DMS153 (cell line): ENCODE measurements around the gene ATP5MC3.
"Not testable (repeated sequence)": the region's sequence is repeated elsewhere in the genome, so short reads cannot be mapped to it uniquely, and the experiment has no call there.

ENCODE experiments used
- DNase-seq: peaks from one replicate; lab custom pipeline; 2025; lab: John Stamatoyannopoulos, UW

The ATP5MC3 gene

DNA sequence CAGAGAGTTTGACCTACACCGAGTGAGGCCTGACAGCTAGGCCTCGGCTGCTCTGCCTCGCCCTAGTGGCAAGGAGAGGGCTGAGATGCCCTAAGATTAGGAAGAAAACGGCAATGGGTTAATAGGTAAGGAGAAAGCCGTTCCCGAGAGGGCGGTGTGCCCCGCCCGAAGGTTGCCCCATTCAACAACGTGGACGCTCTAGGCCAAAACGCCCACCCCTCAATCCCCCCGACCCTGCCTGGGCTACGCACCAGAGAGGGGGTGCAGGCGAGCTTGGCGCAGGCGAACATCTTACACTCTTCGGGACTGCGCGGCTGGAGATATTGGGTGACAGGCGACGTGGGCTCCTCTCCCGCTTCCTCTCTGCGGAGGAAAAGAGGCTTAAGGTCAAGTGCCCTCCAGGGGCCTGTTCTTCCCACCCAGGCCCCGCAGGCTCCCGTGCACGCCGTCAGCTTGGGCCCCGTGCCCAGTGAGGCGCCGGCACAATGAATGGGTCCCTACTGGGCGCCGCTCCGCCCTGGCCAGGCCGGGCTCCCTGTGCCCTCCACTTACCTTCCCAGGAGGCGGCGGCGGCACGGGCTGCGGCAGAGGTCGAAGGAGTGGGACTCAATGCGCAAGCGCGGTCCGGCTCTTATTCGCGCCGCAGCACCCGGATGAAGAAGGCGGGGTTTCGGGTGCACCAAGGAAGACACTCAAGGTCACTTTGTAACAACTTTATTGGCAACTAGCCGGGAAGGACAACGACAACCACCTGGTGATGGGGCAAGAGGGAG lies at the start of gene ATP5MC3:
Gene ATP5MC3 (minus strand): TSS at position 607 of the 773 bp plus-strand sequence. CDS start 317 bp downstream, at position 290.
- peak; percentile 96 for DNase-seq

DNA sequence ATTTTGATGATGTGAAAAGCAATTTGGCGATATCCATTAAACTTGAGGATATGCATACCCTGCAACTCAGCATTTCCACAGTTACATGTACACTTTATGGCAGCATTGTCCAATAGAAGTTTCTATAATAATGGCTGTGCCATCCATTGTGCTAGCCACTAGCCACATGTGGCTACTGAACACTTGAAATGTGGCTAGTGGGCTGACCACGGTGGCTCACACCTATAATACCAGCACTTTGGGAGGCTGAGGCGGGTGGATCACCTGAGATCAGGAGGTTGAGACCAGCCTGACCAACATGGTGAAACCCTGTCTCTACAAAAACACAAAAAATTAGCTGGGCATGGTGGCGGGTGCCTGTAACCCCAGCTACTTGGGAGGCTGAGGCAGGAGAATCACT lies 47.1 kb upstream of the ATP5MC3 start:
- DNase-seq, result not testable (repeated sequence)

DNA sequence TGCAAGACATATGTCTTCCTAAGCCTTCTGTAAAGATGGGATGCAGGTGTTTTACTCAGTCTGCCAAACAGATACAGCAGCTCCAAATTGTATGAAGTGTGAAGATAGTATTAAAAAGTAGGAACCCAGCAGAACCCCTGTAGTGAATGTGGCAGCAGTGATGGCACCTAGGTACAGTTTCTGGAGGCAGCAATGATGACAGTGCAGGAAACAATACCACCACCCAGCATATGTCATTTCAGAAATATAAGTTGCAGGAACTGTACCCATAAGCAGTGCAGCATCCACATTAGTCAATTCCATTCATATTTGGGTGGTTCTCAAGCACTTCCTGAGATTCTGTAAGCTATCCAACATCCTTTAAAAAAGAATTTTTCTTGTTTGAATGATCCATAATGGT lies 46.7 kb upstream of the ATP5MC3 start:
- no peak for DNase-seq

DNA sequence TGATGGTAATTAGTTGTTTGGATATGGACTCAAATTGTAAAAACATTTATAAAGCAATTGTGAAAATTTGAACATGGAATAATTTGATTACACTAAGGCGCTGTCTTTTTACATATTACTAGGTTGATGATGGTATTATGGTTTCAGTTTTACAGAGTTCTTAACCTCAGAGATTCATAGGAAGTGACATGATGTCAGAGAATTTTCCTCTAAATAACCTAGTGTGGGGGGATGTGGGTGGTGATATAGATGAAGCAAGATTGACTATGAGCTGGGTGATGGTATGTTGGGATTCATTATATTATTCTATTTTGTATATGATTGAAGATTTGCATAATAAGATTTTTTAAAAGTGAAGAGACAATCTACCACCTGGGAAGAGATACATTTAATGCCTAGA lies 45.9 kb upstream of the ATP5MC3 start:
- DNase-seq, result no peak

DNA sequence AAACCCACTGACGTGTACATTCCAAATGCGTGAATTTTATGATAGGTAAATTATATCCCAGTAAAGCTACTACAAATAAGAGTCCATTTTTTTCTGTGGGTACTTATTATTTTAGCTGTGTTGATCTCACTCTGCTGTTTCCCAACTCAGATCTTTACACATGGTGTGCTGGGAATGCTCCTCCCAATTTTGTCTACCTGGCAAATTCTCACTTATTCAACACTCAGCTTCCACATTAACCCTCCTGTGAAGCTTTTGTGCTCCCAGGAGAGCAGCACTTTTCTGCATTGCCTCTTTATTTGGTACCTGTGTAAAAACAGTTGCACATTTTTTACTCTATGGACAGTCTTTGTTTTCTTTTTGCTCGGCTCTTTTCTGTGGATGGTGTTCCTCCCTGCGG lies 38.6 kb upstream of the ATP5MC3 start:
- no peak for DNase-seq

DNA sequence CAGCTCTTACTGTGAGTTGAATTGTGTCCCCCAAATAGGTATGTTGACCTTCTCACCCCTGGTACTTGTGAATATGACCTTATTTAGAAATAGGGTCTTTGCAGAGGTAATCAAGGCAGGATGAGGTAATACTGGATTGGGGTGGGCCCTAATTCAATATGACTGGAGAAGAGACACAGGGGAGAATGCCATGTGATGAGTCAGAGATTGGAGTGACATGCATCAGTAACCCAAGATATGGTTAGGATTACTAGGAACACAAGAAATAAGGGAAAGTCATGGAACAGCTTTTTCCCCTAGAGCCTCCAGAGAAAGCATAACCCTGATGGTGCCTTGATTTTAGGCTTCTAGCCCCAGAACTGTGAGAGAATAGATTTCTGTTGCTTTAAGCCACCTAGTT lies 37.0 kb upstream of the ATP5MC3 start:
- DNase-seq, result no peak

GRCh38 chr2:175207741-175208438 lies 26.4 kb upstream of the ATP5MC3 start:
- DNase-seq, result peak; percentile 76

DNA sequence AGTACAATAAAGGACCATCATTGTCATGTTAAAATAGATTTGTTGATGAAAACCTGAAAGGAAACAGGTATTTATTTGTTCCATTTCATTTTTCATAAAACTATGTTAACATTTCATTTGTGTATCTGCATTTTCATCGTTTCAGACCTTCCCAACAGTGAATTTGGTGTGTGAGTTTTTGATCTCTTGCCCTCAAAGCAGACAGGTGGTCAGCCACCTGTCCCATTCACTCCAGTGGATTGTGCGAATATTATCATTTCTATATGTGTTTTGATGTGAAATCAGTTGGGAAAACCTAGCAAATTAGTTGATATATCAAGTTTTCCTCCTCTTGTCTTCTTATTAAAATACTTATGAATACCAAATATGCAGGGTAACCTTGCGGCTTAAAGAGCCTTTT lies 25.4 kb upstream of the ATP5MC3 start:
- DNase-seq, result no peak

DNA sequence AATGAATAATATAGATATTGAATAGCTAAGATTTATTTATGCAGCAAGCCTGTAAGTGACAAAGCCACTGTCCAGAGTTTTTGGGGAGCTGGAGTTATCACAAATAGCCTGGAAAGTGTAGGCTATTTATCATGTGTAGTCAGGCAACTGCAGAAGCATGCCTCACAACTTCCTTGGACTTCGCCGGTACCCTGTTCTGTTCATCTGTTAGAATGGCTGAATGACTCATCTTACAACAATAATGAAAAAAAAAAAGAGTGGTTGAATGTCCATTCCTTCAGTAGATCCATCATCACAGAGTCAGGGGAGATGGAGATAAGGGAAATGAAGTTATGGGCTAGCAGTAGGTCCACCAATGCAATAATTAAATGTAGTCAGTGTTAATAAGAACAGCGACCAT lies 24.0 kb upstream of the ATP5MC3 start:
- no peak for DNase-seq

DNA sequence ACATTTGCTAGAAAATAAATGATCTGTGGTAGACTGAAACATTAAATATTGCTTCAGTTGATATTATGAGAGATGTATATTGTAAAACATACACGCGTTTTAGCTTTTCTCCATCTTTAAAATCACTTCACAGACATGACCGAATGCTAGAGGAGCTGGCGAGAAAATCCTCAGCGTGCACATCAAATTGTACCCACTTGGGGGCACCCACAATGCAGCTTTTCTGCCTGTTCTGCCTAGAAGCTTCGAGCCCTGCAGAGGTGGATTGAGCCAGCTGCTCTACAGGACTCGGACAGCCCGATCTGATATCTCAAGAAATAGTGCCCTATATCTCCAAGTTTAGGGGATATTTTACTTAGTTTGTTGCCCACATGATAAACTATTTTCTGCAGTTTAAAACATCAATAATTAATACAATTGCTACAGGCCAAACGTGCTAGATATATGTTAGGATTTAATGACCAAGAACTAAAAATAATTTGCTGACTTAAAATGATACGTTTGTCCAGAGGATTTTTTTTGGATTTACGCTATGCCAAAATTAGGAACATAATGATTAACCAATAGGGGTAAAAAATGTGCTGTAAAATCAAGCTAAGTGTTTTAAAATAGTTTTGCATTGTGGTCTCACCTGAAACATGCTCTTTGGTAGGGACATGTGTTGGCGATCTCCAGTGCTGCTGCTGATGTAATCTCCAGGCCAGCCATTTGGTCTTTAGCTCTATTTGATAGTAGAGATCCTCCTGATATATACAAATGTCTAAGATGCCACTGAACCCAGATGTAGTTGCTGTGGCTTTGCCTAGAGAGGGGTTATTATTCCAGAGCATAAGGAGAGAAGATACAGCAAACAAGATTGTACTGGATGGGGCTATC lies 22.3 kb upstream of the ATP5MC3 start:
- peak; percentile 57 for DNase-seq

DNA sequence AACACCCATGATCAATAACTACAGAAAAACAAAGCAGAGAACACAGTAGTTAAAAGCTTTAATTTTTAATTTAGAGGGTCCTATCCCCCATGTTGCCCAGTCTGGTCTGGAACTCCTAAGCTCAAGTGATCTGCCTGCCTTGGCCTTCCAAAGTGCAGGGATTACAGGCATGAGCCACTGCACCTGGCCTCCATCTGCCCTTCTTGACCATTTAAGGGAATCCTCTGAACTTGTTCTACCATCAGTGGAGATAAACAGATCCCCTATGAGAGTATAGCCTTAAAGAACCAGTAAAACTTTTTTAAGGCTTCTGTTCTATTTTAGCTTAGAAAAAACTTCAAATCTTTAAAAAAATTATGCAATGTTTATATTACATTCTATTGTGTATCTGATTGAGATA lies 13.5 kb upstream of the ATP5MC3 start:
- no peak for DNase-seq

GRCh38 chr2:175188761-175189160 lies 7.3 kb upstream of the ATP5MC3 start:
- DNase-seq, result no peak

- no peak for DNase-seq
Observed at GRCh38 chr2:175187378-175187777, 5.9 kb upstream of the ATP5MC3 start.

DNA sequence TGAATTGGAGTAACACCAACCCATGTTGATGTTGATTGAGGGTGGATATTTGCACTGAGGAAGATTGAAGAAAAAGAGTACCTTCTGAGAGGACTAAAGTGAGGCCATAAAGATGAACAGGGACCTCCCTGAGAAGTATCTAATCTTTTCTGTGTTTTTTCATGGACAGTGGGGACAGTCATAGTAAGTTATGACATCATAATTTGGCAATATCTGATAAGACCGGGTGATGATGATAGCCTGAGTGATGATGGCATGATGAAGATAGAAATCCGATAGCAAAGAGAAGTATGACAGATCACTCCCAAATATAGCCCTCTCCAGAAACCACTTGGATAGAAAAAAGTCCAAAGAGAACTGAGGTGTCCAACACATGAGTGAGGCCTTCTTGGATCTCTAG lies 2.2 kb upstream of the ATP5MC3 start:
- DNase-seq, result no peak

GRCh38 chr2:175181877-175182308 lies 383 bp upstream of the ATP5MC3 start:
- no peak for DNase-seq

GRCh38 chr2:175180701-175181103 lies 808 bp downstream of the ATP5MC3 start:
- DNase-seq, result no peak

- DNase-seq, result no peak
Observed at GRCh38 chr2:175176624-175177023, 4.9 kb downstream of the ATP5MC3 start.

DNA sequence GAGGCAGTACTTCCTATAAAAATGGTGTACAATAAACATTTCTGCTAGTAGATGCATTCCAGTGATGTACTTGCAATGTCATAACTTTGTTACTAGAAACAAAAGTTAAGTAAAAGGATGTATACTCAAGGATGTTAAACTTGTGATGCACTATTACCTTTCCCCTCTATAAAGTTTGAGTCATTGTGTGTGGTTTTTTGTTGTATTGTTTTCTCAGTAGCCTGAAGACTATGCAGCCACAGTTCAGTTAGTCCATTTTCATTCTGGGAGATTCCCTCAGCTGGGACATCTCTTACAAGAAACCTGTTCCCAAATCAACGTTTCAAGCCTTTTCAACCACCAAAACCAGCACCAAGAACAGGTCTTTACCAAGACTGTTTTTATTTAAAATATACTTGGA lies 5.6 kb downstream of the ATP5MC3 start:
- DNase-seq, result no peak

DNA sequence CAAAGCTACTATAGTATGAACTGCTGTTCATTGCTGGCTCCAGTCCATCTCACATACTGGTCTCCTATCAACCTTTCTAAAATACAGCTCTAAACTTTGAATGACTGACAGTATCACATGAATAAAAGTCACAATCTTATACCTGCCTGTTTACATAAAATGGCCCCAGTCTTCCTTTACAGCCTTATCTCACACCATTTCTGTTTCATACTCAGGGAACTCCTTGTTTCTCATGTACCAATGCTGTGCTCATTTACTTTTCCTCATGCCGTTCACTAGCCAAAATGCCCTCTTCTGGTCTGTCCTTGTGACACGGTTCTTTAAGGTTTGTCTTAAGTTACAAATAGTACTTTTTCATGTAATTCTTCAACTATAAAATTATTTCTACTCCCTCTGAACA lies 6.2 kb downstream of the ATP5MC3 start:
- no peak for DNase-seq

- DNase-seq, result no peak
Observed at GRCh38 chr2:175170659-175171304, 10.7 kb downstream of the ATP5MC3 start.

DNA sequence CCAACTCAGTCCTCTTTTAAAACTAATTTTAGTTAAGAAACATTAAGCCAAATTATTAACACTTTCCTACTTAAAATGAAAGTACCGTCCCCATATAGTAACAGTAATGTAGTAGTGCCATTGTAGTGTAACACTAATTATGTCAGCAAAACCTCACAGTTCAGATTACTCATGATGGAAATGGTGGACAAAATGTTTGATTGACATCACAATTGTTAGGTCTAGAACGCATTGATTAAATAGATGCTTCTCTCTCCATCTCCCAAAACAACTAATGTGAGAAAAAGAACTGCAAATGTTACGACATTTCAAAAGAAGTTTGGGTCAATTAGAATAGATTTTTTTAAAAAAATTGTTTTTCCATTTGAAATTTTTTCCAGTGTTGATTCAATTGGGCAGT lies 12.3 kb downstream of the ATP5MC3 start:
- no peak for DNase-seq

DNA sequence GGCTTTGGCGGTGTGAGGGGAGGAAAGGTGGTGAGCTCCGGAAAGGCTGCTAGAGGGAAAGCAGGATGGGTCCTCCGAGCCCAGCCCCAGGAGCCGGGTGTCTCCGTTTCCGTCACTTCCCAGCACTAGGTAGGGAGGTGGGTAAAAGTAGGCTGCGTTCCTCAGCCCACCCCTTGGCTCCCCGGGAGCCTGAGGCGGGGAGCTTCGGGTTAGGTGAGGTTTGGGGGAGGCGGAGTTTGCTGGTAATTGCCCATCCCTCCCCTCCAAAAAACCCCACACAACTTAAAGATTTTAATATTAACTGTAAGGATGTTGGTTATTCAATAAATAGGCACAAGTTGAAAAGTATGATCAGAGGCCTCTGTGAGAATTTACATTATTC lies 13.0 kb downstream of the ATP5MC3 start:
- DNase-seq, result no peak
